Suprapubic skin (tissue), 3 donors: ENCODE measurements around the gene SFI1.

Experiments
- CTCF ChIP-seq, 2 donors: fragments of 200-600 bp in 1 of 2; fragments of 450-650 bp in 1 of 2; sonication (generic) in 1 of 2; IDR thresholded peaks; one replicate each; pipeline ENCODE4 v1.5.1; 2016 to 2019; ENCODE audit warnings: antibody characterized with exemption in 2 of 2, mild to moderate bottlenecking in 1 of 2, moderate library complexity in 1 of 2
- POLR2AphosphoS5 ChIP-seq, 3 donors: sonication (generic); formaldehyde crosslinking; IDR thresholded peaks; one replicate each; pipeline ENCODE4 v1.6.1; 2017; ENCODE audit warnings: antibody characterized with exemption in 3 of 3

GRCh38 chr22:31618057-31618456 is 121.7 kb downstream of the SFI1 start:
- TF ChIP-seq CTCF (IDR thresholded peaks at IDR 0.05) (no peak), POLR2AphosphoS5 (IDR thresholded peaks at IDR 0.05) (no peak)
